AG04450 (cell line): ENCODE measurements around the gene TRABD. TPM values are rescaled to one million over a fixed set of nuclear protein-coding genes. Genes with fewer than 3 reads are reported as not detected.
"Not testable (repeated sequence)": the region's sequence is repeated elsewhere in the genome, so short reads cannot be mapped to it uniquely, and the experiment has no call there.

Source experiments
- CTCF ChIA-PET: fragments of 300-600, 350-600 bp; formaldehyde crosslinking; extraction: SDS; loops from one replicate; lab custom pipeline; 2022; ENCODE audit warnings: antibody characterized with exemption, inconsistent platforms; lab: Charles Lee
- POLR2A ChIA-PET: fragments of 350-600 bp; formaldehyde crosslinking; extraction: SDS; loops from one replicate; lab custom pipeline; 2021; ENCODE audit warnings: antibody characterized with exemption, inconsistent platforms; lab: Yijun Ruan, JAX
- DNase-seq: peaks from one replicate; pipeline ENCODE4 v3.0.0-alpha.2; 2011; ENCODE audit warnings: low read depth, low spot score
- H3K27ac ChIP-seq: one replicate; pipeline ENCODE4 v1.5.1; 2012; ENCODE audit warnings: low read depth, low read length, control low read depth
- H3K27me3 ChIP-seq: one replicate; pipeline ENCODE4 v1.6.0; 2012; ENCODE audit warnings: low read length; ENCODE audit not compliant: control insufficient read depth, insufficient read depth
- H3K4me3 ChIP-seq: 2 replicates; pipeline ENCODE4 v1.5.1; 2011; ENCODE audit warnings: mild to moderate bottlenecking, low read depth, low read length, control low read depth
- H3K9me3 ChIP-seq: 2 replicates; pipeline ENCODE4 v1.5.1; 2012; ENCODE audit warnings: low read length; ENCODE audit not compliant: control insufficient read depth, insufficient read depth
- polyA minus RNA-seq: library from RNA; depleted of rRNA, polyadenylated mRNA; stranded (reverse); fragments of >200 nt; gene quantifications from 2 replicates; pipeline ENCODE4 v1.2.3, GENCODE V29; 2011; rRNA and poly(A)+ RNA removed
- polyA plus RNA-seq: library from polyadenylated mRNA; depleted of rRNA; stranded (reverse); fragments of >200 nt; gene quantifications from 2 replicates; pipeline ENCODE4 v1.2.3, GENCODE V29; 2011; rRNA removed
- TF ChIP-seq, protein P1 (sequence below): IDR thresholded peaks from 2 replicates; pipeline ENCODE4 v1.5.1; 2011; ENCODE audit warnings: low read depth, low read length, control low read depth, inconsistent platforms

The TRABD gene, protein sequence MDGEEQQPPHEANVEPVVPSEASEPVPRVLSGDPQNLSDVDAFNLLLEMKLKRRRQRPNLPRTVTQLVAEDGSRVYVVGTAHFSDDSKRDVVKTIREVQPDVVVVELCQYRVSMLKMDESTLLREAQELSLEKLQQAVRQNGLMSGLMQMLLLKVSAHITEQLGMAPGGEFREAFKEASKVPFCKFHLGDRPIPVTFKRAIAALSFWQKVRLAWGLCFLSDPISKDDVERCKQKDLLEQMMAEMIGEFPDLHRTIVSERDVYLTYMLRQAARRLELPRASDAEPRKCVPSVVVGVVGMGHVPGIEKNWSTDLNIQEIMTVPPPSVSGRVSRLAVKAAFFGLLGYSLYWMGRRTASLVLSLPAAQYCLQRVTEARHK
- polyA plus RNA-seq: 8.7 and 11.8 TPM in 2 replicates
- 7.1 and 9.2 TPM in 2 replicates for polyA minus RNA-seq

DNA sequence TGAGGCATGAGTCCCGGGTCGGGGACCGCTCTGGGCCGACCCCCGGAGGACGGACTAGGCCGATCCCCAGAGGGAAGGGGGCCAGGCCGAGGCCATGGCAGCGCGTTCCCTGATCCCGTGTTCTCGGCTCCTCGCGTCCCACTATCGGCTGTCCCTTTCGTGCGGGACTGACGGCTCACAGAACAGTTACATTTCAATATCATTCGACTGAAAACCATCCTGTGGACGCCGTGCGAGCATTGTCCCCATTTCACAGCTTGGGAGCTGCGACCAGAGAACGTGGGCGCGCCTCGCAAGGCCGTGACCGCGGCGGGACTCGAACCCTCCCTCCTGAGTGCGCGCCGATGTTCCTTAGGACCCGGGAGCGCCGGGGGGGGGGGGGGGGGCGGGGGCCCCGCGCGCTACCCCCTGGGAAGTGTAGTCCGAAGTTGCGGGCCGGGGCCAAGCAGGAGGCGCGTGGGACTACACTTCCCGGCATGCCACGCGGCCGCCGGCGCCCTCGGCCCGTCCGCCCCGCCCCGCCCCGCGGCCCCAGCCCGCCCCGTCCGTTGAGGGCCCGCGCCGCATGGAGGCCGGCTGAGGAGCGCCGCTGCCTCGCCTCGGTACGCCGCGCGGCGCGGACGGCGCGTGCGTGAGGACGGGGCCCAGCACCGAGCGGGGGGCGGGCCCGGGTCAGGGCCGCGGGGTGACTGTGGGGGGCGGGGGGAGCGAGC, at the start of gene TRABD:
TSS of gene TRABD (plus strand) at position 539 of the 713 bp plus-strand sequence. CDS start 7,148 bp downstream, outside the sequence.
- Histone ChIP-seq H3K27me3 (no peaks in the 10 kb centered on the region), H3K4me3 (peak within 1 kb of the TSS; percentile 67), H3K9me3 (no peaks in the 10 kb centered on the region; the same call in 1 of the 2 replicates), H3K27ac (no peak within 1 kb of the TSS)
- peak; percentile 56 for DNase-seq
- CTCF ChIA-PET: no interaction called here
- POLR2A ChIA-PET: interaction anchor here (0.6 kb wide), 1 partner anchor 249 kb away, joined by 3 read pairs; no protein-coding TSS in a partner anchor
- TF ChIP-seq, protein P1, sequence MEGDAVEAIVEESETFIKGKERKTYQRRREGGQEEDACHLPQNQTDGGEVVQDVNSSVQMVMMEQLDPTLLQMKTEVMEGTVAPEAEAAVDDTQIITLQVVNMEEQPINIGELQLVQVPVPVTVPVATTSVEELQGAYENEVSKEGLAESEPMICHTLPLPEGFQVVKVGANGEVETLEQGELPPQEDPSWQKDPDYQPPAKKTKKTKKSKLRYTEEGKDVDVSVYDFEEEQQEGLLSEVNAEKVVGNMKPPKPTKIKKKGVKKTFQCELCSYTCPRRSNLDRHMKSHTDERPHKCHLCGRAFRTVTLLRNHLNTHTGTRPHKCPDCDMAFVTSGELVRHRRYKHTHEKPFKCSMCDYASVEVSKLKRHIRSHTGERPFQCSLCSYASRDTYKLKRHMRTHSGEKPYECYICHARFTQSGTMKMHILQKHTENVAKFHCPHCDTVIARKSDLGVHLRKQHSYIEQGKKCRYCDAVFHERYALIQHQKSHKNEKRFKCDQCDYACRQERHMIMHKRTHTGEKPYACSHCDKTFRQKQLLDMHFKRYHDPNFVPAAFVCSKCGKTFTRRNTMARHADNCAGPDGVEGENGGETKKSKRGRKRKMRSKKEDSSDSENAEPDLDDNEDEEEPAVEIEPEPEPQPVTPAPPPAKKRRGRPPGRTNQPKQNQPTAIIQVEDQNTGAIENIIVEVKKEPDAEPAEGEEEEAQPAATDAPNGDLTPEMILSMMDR: no peak

- CTCF ChIA-PET: no interaction called here
- TF ChIP-seq, protein P1: no peak
- Histone ChIP-seq H3K4me3 (no peak overlapping the region), H3K27ac (no peak overlapping the region), H3K27me3 (no peaks in the 10 kb centered on the region), H3K9me3 (no peaks in the 10 kb centered on the region)
- POLR2A ChIA-PET: interaction anchor here (0.6 kb wide), 1 partner anchor 23 kb away, joined by 8 read pairs; no protein-coding TSS in a partner anchor
- DNase-seq: no peak
Observed at GRCh38 chr22:50136581-50137015, 49.1 kb upstream of the TRABD start.

DNA sequence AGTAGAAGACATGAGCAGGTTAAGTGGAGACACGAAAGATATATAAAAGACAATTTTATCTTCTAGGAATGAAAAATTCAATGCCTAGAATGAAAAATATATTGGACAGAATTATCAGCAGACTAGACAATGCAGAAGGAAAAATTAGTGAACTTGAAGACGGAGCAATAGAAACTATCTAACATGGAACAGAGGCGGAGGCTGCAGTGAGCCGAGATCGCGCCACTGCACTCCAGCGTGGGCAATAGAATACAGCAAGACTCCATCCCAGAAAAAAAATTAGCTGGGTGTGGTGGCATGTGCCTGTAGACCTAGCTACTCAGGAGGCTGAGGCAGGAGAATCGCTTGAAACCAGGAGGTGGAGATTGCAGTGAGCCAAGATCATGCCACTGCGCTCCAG, 48.4 kb upstream of the TRABD start:
- H3K9me3 ChIP-seq, DNase-seq, POLR2A ChIA-PET, CTCF ChIA-PET, H3K4me3 ChIP-seq, H3K27ac ChIP-seq, H3K27me3 ChIP-seq: not testable (repeated sequence)

GRCh38 chr22:50138041-50138440, 47.7 kb upstream of the TRABD start:
- ChIA-PET CTCF (no interaction called here), POLR2A (no interaction called here)
- TF ChIP-seq, protein P1: no peak
- no peaks in the 10 kb centered on the region for H3K9me3 ChIP-seq
- no peak for DNase-seq
- H3K27me3 ChIP-seq: no peaks in the 10 kb centered on the region
- H3K27ac ChIP-seq: no peak overlapping the region
- H3K4me3 ChIP-seq: no peak overlapping the region

GRCh38 chr22:50138988-50139387, 46.7 kb upstream of the TRABD start:
- TF ChIP-seq, protein P1: no peak
- ChIA-PET POLR2A (interaction anchor here (0.9 kb wide), 1 partner anchor 53 kb away, joined by 5 read pairs; no protein-coding TSS in a partner anchor), CTCF (no interaction called here)
- no peak for DNase-seq
- Histone ChIP-seq H3K4me3 (no peak overlapping the region), H3K27me3 (no peaks in the 10 kb centered on the region), H3K9me3 (no peaks in the 10 kb centered on the region), H3K27ac (no peak overlapping the region)
